Neural progenitor cell (in vitro differentiated cells): ENCODE measurements around the gene JHY.

Source experiments
- CTCF ChIP-seq: fragments of 200-600 bp; sonication (generic); IDR thresholded peaks from 2 replicates; pipeline ENCODE4 v1.5.1; 2017; ENCODE audit warnings: antibody characterized with exemption, mild to moderate bottlenecking
- EZH2 ChIP-seq: fragments of 200-600 bp; sonication (generic); IDR thresholded peaks from 2 replicates; pipeline ENCODE4 v1.6.1; 2017; ENCODE audit warnings: antibody characterized with exemption, mild to moderate bottlenecking, moderate library complexity

GRCh38 chr11:122910775-122911174, 28.2 kb downstream of the JHY start:
- TF ChIP-seq CTCF (peak; percentile 68), EZH2 (no peak)
